GM19328 (cell line): ENCODE measurements around the gene KIF5C.

Experiments used
- ATAC-seq: cut with Tn5 transposase; IDR thresholded peaks from one replicate; pipeline ENCODE4 v1.9.1; 2021; ENCODE audit warnings: mild to moderate bottlenecking, moderate library complexity; ENCODE audit not compliant: unreplicated experiment

The KIF5C gene

GRCh38 chr2:149068225-149068995 lies 193.4 kb downstream of the KIF5C start:
- no peak for ATAC-seq

- no peak for ATAC-seq
Measured at GRCh38 chr2:149068996-149069888, 194.2 kb downstream of the KIF5C start.

- no peak for ATAC-seq
Measured at GRCh38 chr2:149070681-149071320, 195.8 kb downstream of the KIF5C start.

- ATAC-seq = no peak
Measured at GRCh38 chr2:149075105-149075504, 200.1 kb downstream of the KIF5C start.

- no peak for ATAC-seq
Measured at GRCh38 chr2:149075853-149076252, 200.8 kb downstream of the KIF5C start.
